K562 (cell line): ENCODE data around the gene CPSF7. TPM values are rescaled to one million over a fixed set of nuclear protein-coding genes. Genes with fewer than 3 reads are reported as not detected.

Experiments
- ATAC-seq: fragments of 200-7000 bp; cut with Tn5 transposase; 3 replicates; pipeline ENCODE4 v1.9.1; 2020; ENCODE audit warnings: moderate library complexity
- BruUV-seq: library from RNA; stranded (reverse); fragments of 400-500 nt; replicated peaks from 2 replicates; lab custom pipeline; 2021; lab: Mats Ljungman, UMichigan
- CTCF ChIA-PET: fragments of 300-600 bp; formaldehyde crosslinking; extraction: SDS; loops from one replicate; lab custom pipeline; 2021; ENCODE audit warnings: low intra/inter-chr PET ratio; lab: Yijun Ruan, JAX
- POLR2A ChIA-PET: fragments of 300-600, 350-650 bp; sonication (Branson Sonifier 250); formaldehyde crosslinking; extraction: SDS; loops from one replicate; lab custom pipeline; 2021; ENCODE audit warnings: antibody characterized with exemption, inconsistent platforms; lab: Yijun Ruan, JAX
- DNase-seq, 4 experiments: peaks; one replicate each; pipeline versions ENCODE4 v3.0.0 to v3.0.0-alpha.2; 2011 to 2018; ENCODE audit warnings: low spot score in 3 of 4, mixed read lengths in 3 of 4; ENCODE audit errors: extremely low read depth in 1 of 4
- FAIRE-seq: peaks from 2 replicates; lab custom pipeline; 2011; peaks lifted over from hg19 to GRCh38; lab: Jason Lieb, UNC
- H2AFZ ChIP-seq: 2 replicates; pipeline ENCODE4 v1.6.0; 2011; ENCODE audit warnings: low read depth, low read length, control low read depth, inconsistent platforms
- H3K27ac ChIP-seq: fragments of 200-600 bp; 3 replicates; pipeline ENCODE4 v1.8.0; 2011; ENCODE audit warnings: low read depth, mild to moderate bottlenecking, control low read depth, inconsistent platforms, low read length, moderate library complexity, mixed read lengths; ENCODE audit errors: extremely low read depth
- H3K27me3 ChIP-seq, 2 experiments: fragments of 300-600 bp in 1 of 2; 2 replicates in 1 of 2; 3 replicates in 1 of 2; pipeline versions ENCODE4 v1.6.0 to v1.8.0; 2011; ENCODE audit warnings: inconsistent platforms in 2 of 2, low read length in 2 of 2, mild to moderate bottlenecking in 1 of 2, mixed read lengths in 1 of 2, moderate library complexity in 1 of 2; ENCODE audit not compliant: control insufficient read depth in 2 of 2, insufficient read depth in 2 of 2
- H3K36me3 ChIP-seq: fragments of 300-600 bp; 3 replicates; pipeline ENCODE4 v1.8.0; 2011; ENCODE audit warnings: mild to moderate bottlenecking, low read length, inconsistent platforms; ENCODE audit not compliant: control insufficient read depth, insufficient read depth
- H3K4me1 ChIP-seq, 2 experiments: fragments of 200-600 bp in 1 of 2; replicated peaks in 1 of 2; 2 replicates in 1 of 2; 3 replicates in 1 of 2; pipeline versions ENCODE4 v1.5.1 to v1.8.0; 2011; ENCODE audit warnings: inconsistent platforms in 2 of 2, low read length in 2 of 2, mild to moderate bottlenecking in 1 of 2, mixed read lengths in 1 of 2, moderate library complexity in 1 of 2; ENCODE audit not compliant: control insufficient read depth in 2 of 2, insufficient read depth in 2 of 2
- H3K4me2 ChIP-seq: 2 replicates; pipeline ENCODE4 v1.6.1; 2011; ENCODE audit warnings: low read length, control low read depth, inconsistent platforms, mixed read lengths; ENCODE audit not compliant: insufficient read depth
- H3K4me3 ChIP-seq: fragments of 200-600 bp; sonication (generic), shearing (Covaris generic); 2 replicates; pipeline ENCODE4 v1.5.1; 2016; ENCODE audit warnings: control low read depth, inconsistent platforms
- H3K79me2 ChIP-seq: fragments of 200-600 bp; 3 replicates; pipeline ENCODE4 v1.8.0; 2011; ENCODE audit warnings: low read length, inconsistent platforms; ENCODE audit not compliant: control insufficient read depth, insufficient read depth
- H3K9ac ChIP-seq, 2 experiments: 2 replicates each; pipeline versions ENCODE4 v1.6.0 to v1.6.1; 2011; ENCODE audit warnings: low read depth in 2 of 2, low read length in 2 of 2, control low read depth in 1 of 2, inconsistent platforms in 1 of 2, mild to moderate bottlenecking in 1 of 2, mixed read lengths in 1 of 2; ENCODE audit not compliant: insufficient read depth in 1 of 2
- H3K9me1 ChIP-seq: one replicate; pipeline ENCODE4 v1.6.0; 2011; ENCODE audit warnings: inconsistent platforms, mild to moderate bottlenecking, low read length, moderate library complexity; ENCODE audit not compliant: control insufficient read depth, insufficient read depth
- H3K9me3 ChIP-seq: replicated peaks from 2 replicates; pipeline ENCODE4 v1.5.1; 2011; ENCODE audit warnings: low read depth, low read length, inconsistent platforms; ENCODE audit not compliant: control insufficient read depth, insufficient read depth
- H4K20me1 ChIP-seq: replicated peaks from 2 replicates; pipeline ENCODE4 v1.6.1; 2011; ENCODE audit warnings: low read length, inconsistent platforms, mixed read lengths; ENCODE audit not compliant: control insufficient read depth, insufficient read depth
- BDP1 ChIP-seq: IDR thresholded peaks from 3 replicates; pipeline ENCODE4 v1.6.1; 2011; ENCODE audit not compliant: insufficient read length, insufficient read depth
- BHLHE40 ChIP-seq: IDR thresholded peaks from 2 replicates; pipeline ENCODE4 v1.6.1; 2011; ENCODE audit warnings: low read length, improper control_type of control experiment
- BRD4 ChIP-seq: fragments of 200-600 bp; sonication (generic); IDR thresholded peaks from 2 replicates; pipeline ENCODE4 v1.6.1; 2017; ENCODE audit warnings: inconsistent platforms
- C11orf30 ChIP-seq: fragments of 450-650 bp; IDR thresholded peaks from 2 replicates; pipeline ENCODE4 v1.6.1; 2016; ENCODE audit warnings: low read depth, mild to moderate bottlenecking
- CBX2 ChIP-seq: fragments of 200-600 bp; sonication (generic); IDR thresholded peaks from one replicate; pipeline ENCODE4 v1.6.1; 2012; ENCODE audit warnings: mild to moderate bottlenecking, low read length, inconsistent platforms; ENCODE audit not compliant: insufficient read depth, poor library complexity, severe bottlenecking
- CCNT2 ChIP-seq: IDR thresholded peaks from 2 replicates; pipeline ENCODE4 v1.6.1; 2011; ENCODE audit warnings: borderline replicate concordance, low read depth, mild to moderate bottlenecking, moderate library complexity, mixed read lengths, low read length; ENCODE audit not compliant: insufficient read length; ENCODE audit errors: extremely low read depth
- FOXA3 ChIP-seq, 2 experiments: fragments of 450-650 bp in 1 of 2; sonication (generic) in 1 of 2; formaldehyde crosslinking; IDR thresholded peaks in 1 of 2; conservative IDR thresholded peaks in 1 of 2; 2 replicates each; pipeline versions ENCODE4 v1.4.0 to v1.8.0; 2020 to 2022; ENCODE audit warnings: mild to moderate bottlenecking in 2 of 2, missing genetic modification reagents in 1 of 2
- FOXM1 ChIP-seq, 2 experiments: fragments of 450-650 bp in 1 of 2; sonication (generic) in 1 of 2; formaldehyde crosslinking in 1 of 2; IDR thresholded peaks; 2 replicates each; pipeline versions ENCODE4 v1.6.1 to v1.9.0; 2017 to 2022; ENCODE audit warnings: low read depth in 2 of 2, mild to moderate bottlenecking in 2 of 2, missing genetic modification reagents in 1 of 2, moderate library complexity in 1 of 2
- GATA2 ChIP-seq: sonication (generic); formaldehyde crosslinking; IDR thresholded peaks from 2 replicates; pipeline ENCODE4 v1.4.0; 2020; ENCODE audit warnings: mild to moderate bottlenecking, missing genetic modification reagents
- KLF13 ChIP-seq: fragments of 450-650 bp; IDR thresholded peaks from 2 replicates; pipeline ENCODE4 v1.6.1; 2016; ENCODE audit warnings: missing genetic modification characterization, low read depth, mild to moderate bottlenecking, missing compliant biosample characterization, moderate library complexity, borderline replicate concordance
- MAFG ChIP-seq: fragments of 450-650 bp; conservative IDR thresholded peaks from 2 replicates; pipeline ENCODE4 v1.6.1; 2016; ENCODE audit warnings: missing genetic modification characterization, missing compliant biosample characterization
- MAFK ChIP-seq: IDR thresholded peaks from 2 replicates; pipeline ENCODE4 v1.6.1; 2011; ENCODE audit warnings: low read length, improper control_type of control experiment
- MBD2 ChIP-seq: sonication (generic); IDR thresholded peaks from 2 replicates; pipeline ENCODE4 v1.6.1; 2016; ENCODE audit warnings: low read depth, borderline replicate concordance
- MEIS2 ChIP-seq: fragments of 450-650 bp; IDR thresholded peaks from 2 replicates; pipeline ENCODE4 v1.6.1; 2014; ENCODE audit warnings: mild to moderate bottlenecking; ENCODE audit not compliant: partially characterized antibody
- NCOA4 ChIP-seq: fragments of 450-650 bp; IDR thresholded peaks from 2 replicates; pipeline ENCODE4 v1.6.1; 2018; ENCODE audit warnings: mild to moderate bottlenecking; ENCODE audit not compliant: partially characterized antibody
- NCOR1 ChIP-seq: fragments of 450-650 bp; IDR thresholded peaks from 2 replicates; pipeline ENCODE4 v1.6.1; 2016; ENCODE audit warnings: mild to moderate bottlenecking, moderate library complexity
- PATZ1 ChIP-seq: fragments of 250-450 bp; sonication (Bioruptor Pico); IDR thresholded peaks from 2 replicates; pipeline ENCODE4 v1.5.0; 2020; ENCODE audit warnings: mild to moderate bottlenecking, borderline replicate concordance
- SMAD1 ChIP-seq: fragments of 150-350 bp; IDR thresholded peaks from 2 replicates; pipeline ENCODE4 v1.6.1; 2014; ENCODE audit warnings: low read length, low read depth; ENCODE audit not compliant: partially characterized antibody
- SMARCA4 ChIP-seq: fragments of 450-650 bp; IDR thresholded peaks from 2 replicates; pipeline ENCODE4 v1.6.1; 2016
- ZFX ChIP-seq: sonication (generic); formaldehyde crosslinking; IDR thresholded peaks from 2 replicates; pipeline ENCODE4 v1.8.0; 2022; ENCODE audit warnings: mild to moderate bottlenecking, missing genetic modification reagents, moderate library complexity
- ZNF316 ChIP-seq: fragments of 450-650 bp; IDR thresholded peaks from 2 replicates; pipeline ENCODE4 v1.6.1; 2016
- WGBS: fragments of 100-300 bp; shearing (Covaris generic); methylation state at CpG from one replicate; pipeline ENCODE4 v1.1.6; 2016; ENCODE audit warnings: low coverage, mixed read lengths; ENCODE audit not compliant: insufficient coverage; ENCODE audit errors: missing lambda C conversion rate; 5-methylcytosine and 5-hydroxymethylcytosine counted together
- in situ Hi-C: fragments of 300-500 bp; cut with MboI; formaldehyde crosslinking; loops from 4 replicates; pipeline ENCODE4 v1.15.0; 2018; ENCODE audit warnings: inconsistent platforms, mixed read lengths
- intact Hi-C: fragments of 100-400 bp; cut with micrococcal nuclease; formaldehyde crosslinking; loops from 2 replicates; pipeline ENCODE4 v1.14.2; 2022
- polyA plus RNA-seq, 8 experiments: library from polyadenylated mRNA; depleted of rRNA in 4 of 8; stranded (reverse) in 5 of 8; unstranded in 3 of 8; fragments of >200 nt; fragmentation: Nextera tagmentation in 2 of 8; fragmentation: Illumina TruSeq in 1 of 8; extraction: Ambion mirVana in 2 of 8; extraction: Trizol in 1 of 8; gene quantifications; 2 replicates each; pipeline versions ENCODE4 v1.2.1 to v1.2.3, GENCODE V29; 2011 to 2014; ENCODE audit warnings: inconsistent platforms in 1 of 8, missing spikeins in 1 of 8
- total RNA-seq, 7 experiments: library from RNA; depleted of rRNA in 6 of 7; stranded (reverse); fragments of >200 nt in 6 of 7; fragmentation: Illumina TruSeq in 2 of 7; extraction: Trizol in 2 of 7; gene quantifications; 2 replicates each; pipeline versions ENCODE4 v1.2.1 to v1.2.3, GENCODE V29; 2011 to 2021; ENCODE audit warnings: low replicate concordance in 1 of 7

The CPSF7 gene
- total and polyA plus RNA-seq, 9 of the 15 experiments (the other 6 are each of a cell fraction or from before 2014, with no cell fraction given) = 14.8 to 104 (median 44.1) TPM

DNA sequence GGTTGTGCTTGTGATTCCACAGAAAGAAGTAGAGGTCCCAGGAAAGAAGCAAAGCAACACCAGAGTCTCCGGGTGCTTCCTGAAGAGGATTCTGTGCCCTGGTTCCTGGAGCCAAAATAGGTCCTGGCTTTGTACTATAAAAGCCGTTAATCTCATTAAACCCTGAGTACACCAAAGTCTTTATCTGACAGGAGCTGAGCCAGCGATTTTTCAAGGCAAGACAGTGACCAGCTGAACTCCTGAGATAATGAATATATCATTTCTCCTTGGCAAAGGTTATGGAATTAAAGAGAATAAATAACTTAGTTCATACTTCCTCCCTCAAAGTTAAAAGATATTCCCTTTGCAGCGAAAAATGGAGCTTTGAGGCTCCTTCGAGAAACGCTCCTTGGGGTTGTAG lies 62.4 kb downstream of the CPSF7 start:
- BruUV-seq = no TSS peak
- CTCF ChIA-PET = no interaction called here
- DNase-seq (peak in 2 of 4 experiments; percentile 51 to 68), ATAC-seq (peak; percentile 41), FAIRE-seq (peak; percentile 49)
- no peaks in the 10 kb centered on the region for H4K20me1 ChIP-seq
- peak overlapping the region; percentile 26; the same call in 1 of the 2 replicates for H3K4me2 ChIP-seq
- peaks cover 72% of the 10 kb centered on the region for H3K36me3 ChIP-seq
- intact Hi-C loops = no loop called here
- H3K27me3 ChIP-seq = no peaks in the 10 kb centered on the region
- peaks cover 36% of the 10 kb centered on the region for H3K79me2 ChIP-seq
- no peak overlapping the region for H2AFZ ChIP-seq
- H3K9ac ChIP-seq = 0 out of 4 replicates have a peak overlapping the region, but pooled peaks of 1 of the 2 experiments have one; percentile 24
- POLR2A ChIA-PET = interaction anchor here (0.6 to 2.0 kb wide), 14 partner anchors 9 to 187 kb away, joined by 3 to 7 read pairs (median 4); no protein-coding TSS in a partner anchor
- peak overlapping the region; percentile 40 for H3K27ac ChIP-seq
- in situ Hi-C loops = no loop called here
- H3K9me3 ChIP-seq = no peaks in the 10 kb centered on the region
- H3K4me1 ChIP-seq = peaks cover 20 to 31% of the 10 kb centered on the region in 2 experiments; a peak in 4 of 5 replicates
- 36% methylated on average over 6 of the region's 6 CpGs for whole genome bisulfite sequencing
- no peak overlapping the region for H3K4me3 ChIP-seq
- no peaks in the 10 kb centered on the region for H3K9me1 ChIP-seq
- peak; percentile 92 for TF ChIP-seq MAFG (tag)
- 0 out of 2 replicates have a peak, but pooled peaks have one; percentile 36 for TF ChIP-seq FOXM1 (IDR thresholded peaks at IDR 0.05; ENCODE audit: low read depth)
- no peak for TF ChIP-seq FOXM1 (CRISPR knock-in tag; IDR thresholded peaks at IDR 0.05; ENCODE audit: low read depth)
- peak; percentile 64 for TF ChIP-seq NCOR1
- TF ChIP-seq FOXA3 (CRISPR knock-in tag; conservative IDR thresholded peaks at IDR 0.05 in 1 of 2, IDR thresholded peaks at IDR 0.05 in 1 of 2) = 0 out of 4 replicates have a peak, but pooled peaks of 1 of the 2 experiments have one; percentile 17
- peak; percentile 36 for TF ChIP-seq CCNT2
- TF ChIP-seq KLF13 (tag) = no peak
- TF ChIP-seq ZFX (CRISPR knock-in tag) = no peak
- no peak for TF ChIP-seq PATZ1 (CRISPR knock-in tag)
- TF ChIP-seq SMARCA4 = peak; percentile 77
- TF ChIP-seq ZNF316 = peak; percentile 96
- no peak for TF ChIP-seq BRD4
- TF ChIP-seq MAFK = peak; percentile 83
- TF ChIP-seq GATA2 (CRISPR knock-in tag) = peak; percentile 48; the same call in 1 of the 2 replicates
- peak; percentile 42; the same call in 1 of the 2 replicates for TF ChIP-seq MBD2
- peak; percentile 88 for TF ChIP-seq MEIS2
- TF ChIP-seq BHLHE40 = no peak
- TF ChIP-seq CBX2 = no peak
- TF ChIP-seq SMAD1 = peak; percentile 47
- TF ChIP-seq C11orf30 = peak; percentile 94
- TF ChIP-seq NCOA4 = no peak
- TF ChIP-seq BDP1 = no peak
